Vagina (tissue), 2 donors: ENCODE data around the gene NKTR. TPM values are rescaled to one million over a fixed set of nuclear protein-coding genes. Genes with fewer than 3 reads are reported as not detected.

Experiments
- DNase-seq, 2 donors: peaks; one replicate each; pipeline ENCODE4 v3.0.0-alpha.2; 2017; ENCODE audit errors: extremely low spot score in 2 of 2
- H3K27ac ChIP-seq: fragments of 200-600 bp; sonication (generic); one replicate; pipeline ENCODE4 v1.5.1; 2019
- H3K27me3 ChIP-seq: fragments of 200-600 bp; sonication (generic); one replicate; pipeline ENCODE4 v1.5.1; 2019
- H3K36me3 ChIP-seq, 2 donors: fragments of 200-600 bp; sonication (generic); one replicate each; pipeline ENCODE4 v1.5.1; 2017 to 2019
- H3K4me1 ChIP-seq: fragments of 200-600 bp; sonication (generic); one replicate; pipeline ENCODE4 v1.5.1; 2019
- H3K4me3 ChIP-seq, 2 donors: fragments of 200-600 bp; sonication (generic); 1 replicate in 1 of 2; 2 replicates in 1 of 2; pipeline ENCODE4 v1.5.1; 2016 to 2019
- H3K9me3 ChIP-seq: fragments of 200-600 bp; sonication (generic); one replicate; pipeline ENCODE4 v1.5.1; 2019
- POLR2A ChIP-seq, 2 donors: fragments of 450-650 bp; IDR thresholded peaks; one replicate each; pipeline ENCODE4 v1.6.1; 2017; ENCODE audit warnings: antibody characterized with exemption in 2 of 2, mild to moderate bottlenecking in 2 of 2, moderate library complexity in 2 of 2
- POLR2AphosphoS5 ChIP-seq, 2 donors: sonication (generic); formaldehyde crosslinking; IDR thresholded peaks; one replicate each; pipeline ENCODE4 v1.9.0; 2017; ENCODE audit warnings: antibody characterized with exemption in 2 of 2, mild to moderate bottlenecking in 2 of 2, low read depth in 1 of 2; ENCODE audit not compliant: insufficient read depth in 1 of 2
- intact Hi-C: fragments of 100-400 bp; cut with DNase I; formaldehyde crosslinking; loops from one replicate; pipeline ENCODE4 v1.15.1; 2023
- total RNA-seq: library from RNA; depleted of rRNA; stranded (reverse); fragments of >200 nt; gene quantifications from one replicate; pipeline ENCODE4 v1.2.3, GENCODE V29; 2016
- TF ChIP-seq, protein P1 (sequence below), 3 experiments: fragments of 450-650 bp in 2 of 3; fragments of 200-600 bp in 1 of 3; sonication (generic) in 1 of 3; IDR thresholded peaks; one replicate each; pipeline ENCODE4 v1.5.1; 2017 to 2019; ENCODE audit warnings: antibody characterized with exemption in 3 of 3, mild to moderate bottlenecking in 2 of 3, moderate library complexity in 2 of 3

NKTR gene
- total RNA-seq, 1 donor from 2014 or later: 128 TPM

DNA sequence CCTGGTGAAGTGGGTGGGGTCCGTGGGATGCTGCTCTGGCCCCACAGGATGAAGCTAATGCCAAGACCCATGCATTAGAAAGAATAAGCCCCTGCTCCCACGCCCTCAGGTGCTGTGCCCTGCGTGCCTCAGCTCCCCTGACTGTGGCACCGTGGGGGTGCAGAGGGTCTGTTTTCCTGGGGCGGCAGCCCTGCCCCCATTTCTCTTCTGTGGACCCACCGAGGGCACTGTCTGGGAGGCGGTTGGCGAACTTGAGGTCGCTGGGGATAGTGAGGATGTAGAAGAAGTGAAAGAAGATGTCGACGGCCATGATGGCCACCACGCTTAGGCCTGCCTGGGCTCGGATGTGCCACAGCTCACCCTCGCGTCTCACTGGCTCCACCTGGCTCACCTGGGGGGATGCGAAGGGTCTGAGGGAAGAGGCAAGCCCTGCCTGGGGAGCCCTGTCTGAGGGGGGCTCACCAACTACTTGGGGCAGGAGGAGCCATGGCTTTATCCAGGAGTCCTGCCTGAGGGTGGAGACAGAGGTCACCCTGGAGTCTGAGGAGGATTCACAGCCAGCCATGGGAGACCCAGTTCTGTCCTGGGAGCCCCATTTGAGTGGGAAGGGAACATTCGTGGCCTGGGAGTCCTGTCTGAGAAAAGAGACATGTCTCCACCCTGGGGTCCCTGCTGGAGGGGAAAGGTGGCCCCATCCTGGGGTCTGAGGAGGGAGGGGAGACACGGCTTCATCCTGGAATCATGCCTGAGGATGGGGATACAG is 97.0 kb downstream of the NKTR start:
- intact Hi-C loops: loop anchor here (5.0 kb wide), 1 partner anchor 1035 kb away; no protein-coding TSS in a partner anchor
- H3K4me1 ChIP-seq: no peaks in the 10 kb centered on the region
- H3K4me3 ChIP-seq: no peak overlapping the region
- H3K9me3 ChIP-seq: no peaks in the 10 kb centered on the region
- H3K27ac ChIP-seq: no peak overlapping the region
- peak in 1 of 2 donors; percentile 87 for DNase-seq
- no peaks in the 10 kb centered on the region for H3K27me3 ChIP-seq
- H3K36me3 ChIP-seq: no peaks in the 10 kb centered on the region
- TF ChIP-seq POLR2A (IDR thresholded peaks at IDR 0.05) (no peak), POLR2AphosphoS5 (IDR thresholded peaks at IDR 0.05; ENCODE audit: insufficient read depth in 1 of 2, low read depth in 1 of 2) (no peak)
- TF ChIP-seq, protein P1, sequence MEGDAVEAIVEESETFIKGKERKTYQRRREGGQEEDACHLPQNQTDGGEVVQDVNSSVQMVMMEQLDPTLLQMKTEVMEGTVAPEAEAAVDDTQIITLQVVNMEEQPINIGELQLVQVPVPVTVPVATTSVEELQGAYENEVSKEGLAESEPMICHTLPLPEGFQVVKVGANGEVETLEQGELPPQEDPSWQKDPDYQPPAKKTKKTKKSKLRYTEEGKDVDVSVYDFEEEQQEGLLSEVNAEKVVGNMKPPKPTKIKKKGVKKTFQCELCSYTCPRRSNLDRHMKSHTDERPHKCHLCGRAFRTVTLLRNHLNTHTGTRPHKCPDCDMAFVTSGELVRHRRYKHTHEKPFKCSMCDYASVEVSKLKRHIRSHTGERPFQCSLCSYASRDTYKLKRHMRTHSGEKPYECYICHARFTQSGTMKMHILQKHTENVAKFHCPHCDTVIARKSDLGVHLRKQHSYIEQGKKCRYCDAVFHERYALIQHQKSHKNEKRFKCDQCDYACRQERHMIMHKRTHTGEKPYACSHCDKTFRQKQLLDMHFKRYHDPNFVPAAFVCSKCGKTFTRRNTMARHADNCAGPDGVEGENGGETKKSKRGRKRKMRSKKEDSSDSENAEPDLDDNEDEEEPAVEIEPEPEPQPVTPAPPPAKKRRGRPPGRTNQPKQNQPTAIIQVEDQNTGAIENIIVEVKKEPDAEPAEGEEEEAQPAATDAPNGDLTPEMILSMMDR (IDR thresholded peaks at IDR 0.05): no peak

Other genes starting within 250 kb of the NKTR start
- gene LYZL4, start 190.1 kb upstream of the NKTR start, total RNA-seq: not detected
- gene VIPR1, start 98.0 kb upstream of the NKTR start, total RNA-seq: 9.3 TPM
- 27.5 TPM for gene SEC22C, start 18.7 kb upstream of the NKTR start, total RNA-seq
- 19.2 TPM for gene SS18L2, start 9.8 kb upstream of the NKTR start, total RNA-seq
- 47.9 TPM for gene ZBTB47, start 53.0 kb downstream of the NKTR start, total RNA-seq
- not detected for gene KLHL40, start 84.9 kb downstream of the NKTR start, total RNA-seq
- not detected for gene HHATL, start 102.1 kb downstream of the NKTR start, total RNA-seq
- 1.2 TPM for gene CCDC13, start 172.6 kb downstream of the NKTR start, total RNA-seq
- 173 TPM for gene HIGD1A, start 203.8 kb downstream of the NKTR start, total RNA-seq
- gene ACKR2, start 208.8 kb downstream of the NKTR start, total RNA-seq: 7.9 TPM